Effector memory CD4-positive, alpha-beta T cell (primary cell): ENCODE measurements around the gene CTAG2.
"Not testable (repeated sequence)": the region's sequence is repeated elsewhere in the genome, so short reads cannot be mapped to it uniquely, and the experiment has no call there.

Experiments used
- DNase-seq, 3 donors: peaks; one replicate each; pipeline ENCODE4 v3.0.0-alpha.2; 2020
- H3K27ac ChIP-seq: 2 replicates; pipeline ENCODE4 v1.7.0; 2013; ENCODE audit warnings: mild to moderate bottlenecking, low read length, moderate library complexity; ENCODE audit not compliant: insufficient read depth, poor library complexity, severe bottlenecking
- H3K27me3 ChIP-seq: replicated peaks from 2 replicates; pipeline ENCODE4 v1.7.0; 2013; ENCODE audit warnings: mild to moderate bottlenecking, low read length; ENCODE audit not compliant: insufficient read depth, control insufficient read depth, poor library complexity, severe bottlenecking
- H3K36me3 ChIP-seq: 2 replicates; pipeline ENCODE4 v1.7.0; 2013; ENCODE audit warnings: mild to moderate bottlenecking, low read length, moderate library complexity; ENCODE audit not compliant: control insufficient read depth, insufficient read depth
- H3K4me1 ChIP-seq: 2 replicates; pipeline ENCODE4 v1.7.0; 2013; ENCODE audit warnings: low read length, mild to moderate bottlenecking; ENCODE audit not compliant: control insufficient read depth, insufficient read depth, poor library complexity, severe bottlenecking
- H3K4me3 ChIP-seq: 2 replicates; pipeline ENCODE4 v1.7.0; 2013; ENCODE audit warnings: low read length, low read depth, mild to moderate bottlenecking; ENCODE audit not compliant: insufficient read depth, poor library complexity, severe bottlenecking
- H3K9me3 ChIP-seq: 2 replicates; pipeline ENCODE4 v1.7.0; 2013; ENCODE audit warnings: mild to moderate bottlenecking, low read length, moderate library complexity; ENCODE audit not compliant: control insufficient read depth

The CTAG2 gene

DNA sequence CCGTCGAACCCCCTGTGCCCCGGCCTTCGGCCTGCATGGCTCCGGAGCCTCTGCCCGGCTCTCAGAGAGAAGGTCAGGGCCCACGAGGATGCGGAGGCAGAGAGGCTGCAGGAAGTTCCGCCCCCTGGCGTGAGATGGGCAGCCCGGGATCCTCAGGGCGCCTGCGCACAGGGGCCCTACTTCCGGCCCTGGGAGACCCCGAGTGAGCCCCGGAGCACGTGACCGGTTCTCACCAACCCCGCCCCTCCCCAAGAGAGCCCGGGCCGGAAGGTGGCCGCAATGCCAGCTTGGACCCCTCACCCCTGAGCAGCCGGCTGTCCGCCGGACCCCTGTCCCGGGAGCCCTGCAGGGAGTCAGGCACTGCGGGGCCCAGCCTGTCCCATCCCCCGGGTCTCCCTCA, 34.2 kb downstream of the CTAG2 start, which contains the start of gene CTAG1B:
CTAG1B (minus strand) TSS at position 101 of the 400 bp plus-strand sequence; CDS start at position 37, 64 bp downstream.
- H3K4me3 ChIP-seq, H3K9me3 ChIP-seq, DNase-seq, H3K27me3 ChIP-seq, H3K27ac ChIP-seq, H3K36me3 ChIP-seq, H3K4me1 ChIP-seq: not testable (repeated sequence)

DNA sequence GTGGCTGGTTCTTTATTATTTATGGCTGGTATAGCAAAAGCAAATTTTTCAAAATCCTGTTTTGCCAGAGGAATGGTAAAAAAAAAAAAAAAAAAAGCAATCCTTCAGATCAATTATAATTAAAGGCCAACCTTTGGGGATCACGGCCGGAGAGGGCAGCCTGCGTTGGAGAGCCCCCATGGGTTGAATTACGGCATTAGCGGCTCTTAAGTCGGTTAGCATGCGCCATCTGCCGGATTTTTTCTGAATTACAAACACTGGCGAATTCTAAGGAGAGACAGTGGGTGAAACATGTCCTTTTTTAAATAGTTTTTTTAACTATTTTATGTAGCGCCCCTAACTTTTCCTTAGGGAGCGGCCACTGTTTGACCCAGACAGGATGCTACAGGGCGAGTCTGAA, 39.8 kb downstream of the CTAG2 start:
- H3K27me3 ChIP-seq, H3K4me1 ChIP-seq, H3K27ac ChIP-seq, H3K9me3 ChIP-seq, H3K36me3 ChIP-seq, H3K4me3 ChIP-seq, DNase-seq: not testable (repeated sequence)

DNA sequence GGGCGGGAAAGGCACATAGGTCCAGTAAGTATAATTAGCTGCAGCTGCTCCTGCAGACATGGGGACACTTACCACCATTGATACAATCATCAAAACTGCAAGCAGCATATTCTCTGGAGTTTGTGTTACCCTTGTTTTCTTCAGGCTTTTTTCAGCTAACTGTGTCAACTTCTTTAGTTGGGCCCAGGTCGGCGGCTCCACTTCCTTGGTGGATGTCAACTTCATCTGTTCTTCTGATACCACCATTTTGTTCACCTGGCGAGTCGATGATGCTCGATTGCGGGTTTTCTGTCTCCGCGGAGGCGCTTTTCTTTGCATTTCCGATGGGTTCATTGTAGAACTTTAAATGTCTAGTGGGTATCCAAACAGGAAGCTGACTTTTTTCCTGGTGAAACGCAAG, 42.2 kb downstream of the CTAG2 start:
- not testable (repeated sequence) for H3K36me3 ChIP-seq, H3K4me1 ChIP-seq, H3K27me3 ChIP-seq, H3K4me3 ChIP-seq, H3K9me3 ChIP-seq, H3K27ac ChIP-seq, DNase-seq

DNA sequence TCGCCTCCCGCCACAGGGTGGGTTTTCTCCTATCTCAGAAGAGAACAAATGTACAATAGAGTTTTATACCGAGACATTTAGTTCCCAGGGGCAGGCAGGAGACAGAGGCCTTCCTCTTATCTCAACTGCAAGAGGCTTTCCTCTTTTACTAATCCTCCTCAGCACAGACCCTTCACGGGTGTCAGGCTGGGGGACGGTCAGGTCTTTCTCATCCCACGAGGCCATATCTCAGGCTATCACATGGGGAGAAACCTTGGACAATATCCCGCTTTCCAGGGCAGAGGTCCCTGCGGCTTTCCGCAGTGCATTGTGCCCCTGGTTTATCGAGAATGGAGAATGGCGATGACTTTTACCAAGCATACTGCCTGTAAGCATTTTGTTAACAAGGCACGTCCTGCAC, 44.6 kb downstream of the CTAG2 start:
- not testable (repeated sequence) for DNase-seq, H3K27me3 ChIP-seq, H3K4me3 ChIP-seq, H3K4me1 ChIP-seq, H3K36me3 ChIP-seq, H3K9me3 ChIP-seq, H3K27ac ChIP-seq

DNA sequence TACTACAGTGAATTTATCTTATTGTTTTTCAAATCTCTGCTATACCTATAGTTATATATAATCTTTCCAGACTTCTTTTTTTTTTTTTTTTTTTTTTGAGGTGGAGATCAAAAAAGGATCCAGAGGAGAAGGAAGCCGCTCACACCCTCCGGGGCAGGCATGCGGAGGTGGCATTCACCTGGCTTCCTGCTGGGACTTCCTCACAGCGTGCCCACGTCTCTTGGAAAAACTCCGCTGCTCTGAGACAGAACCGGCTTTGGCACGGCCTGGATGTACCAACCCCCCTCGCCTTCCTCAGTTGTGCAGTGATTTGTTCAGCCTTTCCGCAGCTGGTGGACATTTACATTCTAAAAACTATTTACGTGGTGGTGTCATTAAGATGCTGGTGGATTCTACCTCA, 45.4 kb downstream of the CTAG2 start:
- H3K36me3 ChIP-seq, H3K4me1 ChIP-seq, H3K27me3 ChIP-seq, H3K9me3 ChIP-seq, H3K27ac ChIP-seq, H3K4me3 ChIP-seq, DNase-seq: not testable (repeated sequence)

DNA sequence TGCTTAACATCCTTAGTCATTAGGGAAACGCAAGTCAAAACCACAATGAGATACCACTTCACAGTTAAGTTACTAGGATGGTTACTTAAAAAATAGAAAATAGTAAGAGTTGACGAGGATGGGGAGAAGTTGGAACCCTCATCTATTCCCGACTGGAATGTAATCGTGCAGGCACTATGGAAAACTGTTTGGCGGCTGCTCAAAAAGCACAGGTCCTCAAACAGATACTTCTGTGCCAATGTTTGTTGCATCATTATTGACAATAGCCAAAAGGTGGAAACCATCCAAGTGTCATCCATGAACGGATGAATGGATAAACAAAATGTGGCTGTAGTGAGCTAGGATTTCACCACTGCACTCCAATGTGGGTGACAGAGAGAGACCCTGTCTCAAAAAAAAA, 46.0 kb downstream of the CTAG2 start:
- Histone ChIP-seq H3K36me3 (no peaks in the 10 kb centered on the region), H3K4me1 (no peaks in the 10 kb centered on the region), H3K9me3 (no peaks in the 10 kb centered on the region), H3K27ac (no peak overlapping the region), H3K4me3 (no peak overlapping the region), H3K27me3 (no peaks in the 10 kb centered on the region)
- DNase-seq, result no peak

DNA sequence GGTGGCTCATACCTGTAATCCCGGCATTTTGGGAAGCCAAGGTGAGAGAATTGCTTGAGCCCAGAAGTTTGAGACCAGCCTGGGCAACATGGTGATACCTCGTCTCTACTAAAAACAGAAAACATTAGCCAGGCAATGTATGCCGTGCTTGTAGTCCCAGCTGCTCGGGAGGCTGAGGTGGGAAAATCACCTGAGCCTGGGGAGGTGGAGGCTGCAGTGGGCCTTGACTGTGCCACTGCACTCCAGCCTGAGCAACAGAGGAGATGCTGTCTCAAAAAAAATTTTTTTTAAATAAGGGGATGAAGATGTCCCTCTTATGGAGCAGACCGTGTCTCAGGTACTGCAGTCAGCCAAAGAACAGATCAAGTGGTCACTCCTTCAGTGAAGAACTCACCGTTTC, 47.8 kb downstream of the CTAG2 start:
- H3K36me3 ChIP-seq, result no peaks in the 10 kb centered on the region
- no peak for DNase-seq
- no peaks in the 10 kb centered on the region for H3K27me3 ChIP-seq
- no peaks in the 10 kb centered on the region for H3K4me1 ChIP-seq
- H3K27ac ChIP-seq, result no peak overlapping the region
- H3K4me3 ChIP-seq, result no peak overlapping the region
- no peaks in the 10 kb centered on the region for H3K9me3 ChIP-seq

DNA sequence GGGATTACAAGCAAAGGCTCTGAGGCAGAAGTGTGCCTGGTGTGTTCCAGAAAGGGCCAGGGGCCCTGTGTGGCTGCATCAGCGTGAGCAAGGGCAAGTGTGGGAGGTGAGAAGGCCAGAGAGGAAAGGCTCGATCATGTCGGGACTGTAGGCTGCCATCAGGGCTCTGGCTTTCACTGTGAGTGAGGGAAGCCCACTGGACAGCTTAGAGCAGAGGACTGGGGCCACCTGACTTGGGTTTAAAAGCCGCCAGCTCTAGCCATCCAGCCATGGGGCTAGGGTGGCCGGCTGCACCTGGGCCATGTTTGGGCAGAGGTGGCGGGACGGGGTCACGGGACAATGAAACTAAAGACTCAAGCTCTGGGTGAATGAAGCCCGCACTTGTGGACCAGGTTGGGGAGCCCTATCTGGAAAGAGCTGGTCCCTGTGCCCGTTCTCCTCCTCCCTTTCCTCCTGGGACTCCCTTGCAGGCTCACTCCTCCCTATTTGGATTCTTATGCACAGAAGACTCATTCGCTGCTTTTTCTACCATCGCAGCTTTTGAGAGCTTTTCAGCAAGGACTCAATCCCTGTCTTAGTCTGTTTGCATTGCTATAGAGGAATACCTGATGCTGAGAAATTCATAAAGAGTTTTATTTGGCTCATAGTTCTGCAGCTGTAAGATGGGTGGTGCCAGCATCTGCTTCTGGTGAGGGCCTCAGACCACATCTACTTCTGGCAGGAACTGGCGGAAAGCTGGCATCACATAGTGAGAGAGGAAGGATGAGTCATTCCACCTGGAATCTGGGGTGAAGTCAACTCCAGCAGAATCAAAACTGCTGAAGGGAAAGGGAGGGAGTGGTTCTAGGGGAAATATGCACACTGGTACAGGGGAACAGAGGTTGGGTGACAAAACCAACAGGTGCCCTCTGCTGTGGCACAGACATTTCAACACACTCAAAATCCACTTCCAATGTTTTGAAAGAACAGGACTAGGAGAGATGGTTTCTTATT, 49.6 kb downstream of the CTAG2 start:
- Histone ChIP-seq H3K36me3 (no peaks in the 10 kb centered on the region), H3K9me3 (no peaks in the 10 kb centered on the region), H3K4me1 (no peaks in the 10 kb centered on the region), H3K4me3 (no peak overlapping the region), H3K27ac (no peak overlapping the region), H3K27me3 (no peaks in the 10 kb centered on the region)
- DNase-seq, result no peak

DNA sequence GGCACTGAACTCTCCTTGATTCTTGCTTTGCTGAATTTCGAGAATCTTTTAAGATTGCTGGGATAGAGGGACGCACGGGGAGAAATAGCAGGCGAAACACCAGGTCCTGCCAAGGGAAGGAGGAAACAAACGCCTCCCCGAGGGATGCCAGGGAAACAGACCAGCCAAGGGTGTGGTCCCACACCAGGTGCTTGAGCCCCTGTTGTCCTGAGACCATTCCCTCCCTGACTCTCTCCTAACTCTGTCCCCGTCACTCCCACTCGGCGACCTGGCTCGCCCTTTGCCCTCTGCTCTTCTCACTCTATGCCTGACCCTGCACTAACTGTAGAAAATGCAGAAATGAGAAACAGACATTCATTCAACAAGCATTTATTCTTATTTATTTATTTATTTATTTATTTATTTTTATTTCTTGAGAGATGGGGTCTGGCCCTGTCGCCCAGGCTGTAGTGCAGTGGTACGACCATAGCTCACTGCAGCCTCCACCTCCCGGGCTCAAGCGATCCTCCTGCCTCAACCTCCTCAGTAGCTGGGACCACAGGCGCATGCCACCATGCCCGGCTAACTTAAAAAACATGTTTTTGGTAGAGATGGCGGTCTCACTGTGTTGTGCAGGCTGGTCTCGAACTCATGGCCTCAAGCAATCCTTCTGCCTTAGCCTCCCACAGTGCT, 50.5 kb downstream of the CTAG2 start:
- Histone ChIP-seq H3K4me3 (no peak overlapping the region), H3K27ac (no peak overlapping the region), H3K36me3 (no peaks in the 10 kb centered on the region), H3K9me3 (no peaks in the 10 kb centered on the region), H3K27me3 (no peaks in the 10 kb centered on the region), H3K4me1 (no peaks in the 10 kb centered on the region)
- DNase-seq, result no peak

DNA sequence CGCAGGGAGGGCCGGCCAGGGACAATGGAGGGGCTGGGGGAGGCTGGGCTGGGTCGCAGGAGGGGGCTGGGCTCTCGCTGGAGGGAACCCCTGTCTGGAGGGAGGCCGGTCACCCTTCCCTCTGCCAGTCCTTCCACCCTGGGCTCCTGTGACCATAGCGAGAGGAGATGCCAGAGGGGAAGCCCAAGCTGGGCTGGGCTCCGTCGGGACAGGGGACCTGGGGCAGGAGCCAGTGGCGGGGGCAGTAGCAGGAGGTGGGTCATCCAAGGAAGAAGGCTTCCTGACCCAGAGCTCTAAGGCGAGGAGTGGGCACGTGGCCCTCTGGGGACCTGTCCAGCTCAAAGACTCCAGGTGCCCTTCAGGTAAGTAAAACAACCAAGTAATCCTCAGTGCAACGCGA, 51.2 kb downstream of the CTAG2 start:
- no peak for DNase-seq
- no peak overlapping the region for H3K4me3 ChIP-seq
- no peaks in the 10 kb centered on the region for H3K27me3 ChIP-seq
- no peaks in the 10 kb centered on the region for H3K36me3 ChIP-seq
- no peaks in the 10 kb centered on the region for H3K9me3 ChIP-seq
- H3K27ac ChIP-seq, result no peak overlapping the region
- H3K4me1 ChIP-seq, result no peaks in the 10 kb centered on the region
